ENCODE data around the gene TMOD2.

GRCh38 chr15:51865317-51865716 lies 113.9 kb downstream of the TMOD2 start:
- no peak for TF ChIP-seq CTCF (conservative IDR thresholded peaks at IDR 0.05; ENCODE audit: low read length)
- no peak for TF ChIP-seq EZH2phosphoT487 (IDR thresholded peaks at IDR 0.05; ENCODE audit: borderline replicate concordance, low read depth, low read length)

All from OCI-LY7 (cell line).